ENCODE results near the gene AOC3. TPM values are rescaled to one million over a fixed set of nuclear protein-coding genes. Genes with fewer than 3 reads are reported as not detected.

The AOC3 gene
- total and polyA plus RNA-seq, 5 experiments from 2014 or later = 0.13 to 1.6 (median 1.6) TPM; not detected in 2

GRCh38 chr17:42830971-42831370 lies 20.0 kb upstream of the AOC3 start:
- H3K4me3 Mint-ChIP-seq = peak overlapping the region in 3 of 10 donors; percentile 37 to 61 (median 48)
- peaks cover 0 to 8% (median 0%) of the 10 kb centered on the region in 3 donors for H3K36me3 Mint-ChIP-seq
- ATAC-seq = no peak
- no peak for DNase-seq
- no peaks in the 10 kb centered on the region for H3K9me3 Mint-ChIP-seq
- peak overlapping the region in 3 of 10 donors; percentile 8 to 52 (median 38) for H3K27ac Mint-ChIP-seq
- POLR2A ChIA-PET = interaction anchor here (0.6 kb wide), 1 partner anchor 480 kb away, joined by 3 read pairs; no protein-coding TSS in a partner anchor
- no peaks in the 10 kb centered on the region for H3K27me3 Mint-ChIP-seq
- H3K4me1 Mint-ChIP-seq = peaks cover 19 to 29% (median 28%) of the 10 kb centered on the region in 4 donors

- DNase-seq (no peak), ATAC-seq (peak in 1 of 2 donors; percentile 26)
- POLR2A ChIA-PET = interaction anchor here (0.5 to 3.5 kb wide), 7 partner anchors 8 to 563 kb away, joined by 3 to 53 read pairs (median 6); partner anchors contain the start of genes BECN1, NBR1, RPL27 and VPS25
- no peaks in the 10 kb centered on the region for H3K27me3 Mint-ChIP-seq
- H3K4me1 Mint-ChIP-seq = peaks cover 19 to 29% (median 28%) of the 10 kb centered on the region in 4 donors
- H3K27ac Mint-ChIP-seq = peak overlapping the region; percentile 94 to 100 (median 100)
- peak overlapping the region; percentile 92 to 98 (median 96) for H3K4me3 Mint-ChIP-seq
- H3K9me3 Mint-ChIP-seq = no peaks in the 10 kb centered on the region
- peaks cover 0 to 20% (median 0%) of the 10 kb centered on the region in 3 donors for H3K36me3 Mint-ChIP-seq
Measured at GRCh38 chr17:42832213-42832933, 18.6 kb upstream of the AOC3 start.

- no peaks in the 10 kb centered on the region for H3K9me3 Mint-ChIP-seq
- H3K4me1 Mint-ChIP-seq = peaks cover 19 to 31% (median 29%) of the 10 kb centered on the region in 4 donors
- no peaks in the 10 kb centered on the region for H3K27me3 Mint-ChIP-seq
- DNase-seq (peak; percentile 80 to 95 (median 88)), ATAC-seq (peak; percentile 92 to 96)
- H3K27ac Mint-ChIP-seq = peak within 1 kb of the TSS; percentile 94 to 100 (median 100)
- H3K36me3 Mint-ChIP-seq = peaks cover 0 to 27% (median 4%) of the 10 kb centered on the region in 3 donors
- POLR2A ChIA-PET = interaction anchor here (0.5 to 3.5 kb wide), 11 partner anchors 9 to 563 kb away, joined by 3 to 53 read pairs (median 5); partner anchors contain the start of genes BECN1, NBR1, PSMC3IP and RPL27
- peak within 1 kb of the TSS; percentile 92 to 98 (median 96) for H3K4me3 Mint-ChIP-seq
Measured at GRCh38 chr17:42832934-42833766, 17.8 kb upstream of the AOC3 start, which contains the start of gene PSME3. Gene PSME3 (plus strand): TSS chr17:42833397. CDS start chr17:42833632, 235 bp downstream.

- Mint-ChIP-seq H3K4me3 (peak overlapping the region; percentile 92 to 98 (median 96)), H3K9me3 (no peaks in the 10 kb centered on the region)
- ATAC-seq = no peak
Measured at GRCh38 chr17:42833767-42834422, 17.1 kb upstream of the AOC3 start.

GRCh38 chr17:42835732-42836131 lies 15.3 kb upstream of the AOC3 start:
- DNase-seq = no peak
- peaks cover 0 to 53% (median 15%) of the 10 kb centered on the region in 3 donors for H3K36me3 Mint-ChIP-seq
- POLR2A ChIA-PET = interaction anchor here (0.5 to 1.4 kb wide), 4 partner anchors 11 to 99 kb away, joined by 3 to 4 read pairs (median 4); partner anchors contain the start of gene BECN1
- no peak overlapping the region for H3K27ac Mint-ChIP-seq
- H3K27me3 Mint-ChIP-seq = no peaks in the 10 kb centered on the region
- H3K9me3 Mint-ChIP-seq = no peaks in the 10 kb centered on the region
- no peak overlapping the region for H3K4me3 Mint-ChIP-seq
- H3K4me1 Mint-ChIP-seq = peaks cover 14 to 31% (median 29%) of the 10 kb centered on the region in 4 donors
- ATAC-seq = no peak

More at GRCh38 chr17:42833767-42834422, 17.1 kb upstream of the AOC3 start:
- peak in 2 of 10 donors; percentile 7 to 9 for DNase-seq
- Mint-ChIP-seq H3K36me3 (peaks cover 0 to 34% (median 7%) of the 10 kb centered on the region in 3 donors), H3K4me1 (peaks cover 19 to 31% (median 29%) of the 10 kb centered on the region in 4 donors), H3K27me3 (no peaks in the 10 kb centered on the region), H3K27ac (peak overlapping the region; percentile 53 to 100 (median 100))
- POLR2A ChIA-PET = interaction anchor here (0.6 to 3.5 kb wide), 9 partner anchors 10 to 527 kb away, joined by 3 to 53 read pairs (median 6); partner anchors contain the start of genes BECN1, NBR1, PSMC3IP and RPL27

- Mint-ChIP-seq H3K4me3 (no peak overlapping the region), H3K4me1 (peaks cover 0 to 6% (median 5%) of the 10 kb centered on the region in 4 donors), H3K36me3 (peaks cover 0 to 86% (median 23%) of the 10 kb centered on the region in 3 donors), H3K27me3 (no peaks in the 10 kb centered on the region), H3K9me3 (no peaks in the 10 kb centered on the region), H3K27ac (peak overlapping the region in 2 of 10 donors; percentile 53 to 77)
- POLR2A ChIA-PET = interaction anchor here (0.6 kb wide), 2 partner anchors 17 to 628 kb away, joined by 3 read pairs; no protein-coding TSS in a partner anchor
- no peak for DNase-seq
- ATAC-seq = no peak
Measured at GRCh38 chr17:42841975-42842685, 8.9 kb upstream of the AOC3 start.

- peak overlapping the region in 3 of 10 donors; percentile 2 to 63 (median 43) for H3K27ac Mint-ChIP-seq
- no peaks in the 10 kb centered on the region for H3K27me3 Mint-ChIP-seq
- DNase-seq (peak in 2 of 10 donors; percentile 10 to 17), ATAC-seq (peak in 1 of 2 donors; percentile 30)
- no peaks in the 10 kb centered on the region for H3K9me3 Mint-ChIP-seq
- no peak overlapping the region for H3K4me3 Mint-ChIP-seq
- peaks cover 0 to 6% (median 3%) of the 10 kb centered on the region in 4 donors for H3K4me1 Mint-ChIP-seq
- POLR2A ChIA-PET = no interaction called here
- peaks cover 0 to 74% (median 19%) of the 10 kb centered on the region in 3 donors for H3K36me3 Mint-ChIP-seq
Measured at GRCh38 chr17:42843358-42843934, 7.6 kb upstream of the AOC3 start.

- H3K27ac Mint-ChIP-seq = peak within 1 kb of the TSS in 4 of 10 donors; percentile 43 to 92 (median 55)
- H3K9me3 Mint-ChIP-seq = no peaks in the 10 kb centered on the region
- peaks cover 0 to 6% (median 3%) of the 10 kb centered on the region in 4 donors for H3K4me1 Mint-ChIP-seq
- H3K27me3 Mint-ChIP-seq = no peaks in the 10 kb centered on the region
- H3K4me3 Mint-ChIP-seq = no peak within 1 kb of the TSS
- no peak for DNase-seq
- no peak for ATAC-seq
- H3K36me3 Mint-ChIP-seq = peaks cover 0 to 66% (median 14%) of the 10 kb centered on the region in 3 donors
- POLR2A ChIA-PET = no interaction called here
Measured at GRCh38 chr17:42844271-42844670, 6.7 kb upstream of the AOC3 start, which contains the start of gene AOC2. Gene AOC2 (plus strand): TSS chr17:42844580. CDS start chr17:42844627, 47 bp downstream.

GRCh38 chr17:42844761-42845555 lies 6.0 kb upstream of the AOC3 start:
- POLR2A ChIA-PET = interaction anchor here (1.4 kb wide), 1 partner anchor 11 kb away, joined by 6 read pairs; the partner anchor contains the start of gene PSME3

GRCh38 chr17:42845556-42845917 lies 5.5 kb upstream of the AOC3 start:
- DNase-seq (no peak), ATAC-seq (no peak)
- Mint-ChIP-seq H3K27me3 (no peaks in the 10 kb centered on the region), H3K4me1 (peaks cover 0 to 9% (median 3%) of the 10 kb centered on the region in 4 donors), H3K4me3 (no peak overlapping the region), H3K9me3 (no peaks in the 10 kb centered on the region), H3K27ac (peak overlapping the region in 4 of 10 donors; percentile 20 to 92 (median 34)), H3K36me3 (peaks cover 0 to 53% (median 10%) of the 10 kb centered on the region in 3 donors)
- POLR2A ChIA-PET = interaction anchor here (0.5 to 1.4 kb wide), 2 partner anchors 12 to 370 kb away, joined by 3 to 6 read pairs; partner anchors contain the start of gene PSME3

More at GRCh38 chr17:42844761-42845555, 6.0 kb upstream of the AOC3 start:
- peak overlapping the region in 2 of 10 donors; percentile 47 to 92 for H3K27ac Mint-ChIP-seq
- DNase-seq (no peak), ATAC-seq (no peak)
- no peak overlapping the region for H3K4me3 Mint-ChIP-seq
- peaks cover 0 to 6% (median 3%) of the 10 kb centered on the region in 4 donors for H3K4me1 Mint-ChIP-seq
- H3K27me3 Mint-ChIP-seq = no peaks in the 10 kb centered on the region
- H3K36me3 Mint-ChIP-seq = peaks cover 0 to 59% (median 11%) of the 10 kb centered on the region in 3 donors
- H3K9me3 Mint-ChIP-seq = no peaks in the 10 kb centered on the region
